DND-41 (cell line): Measurements from ENCODE around the gene ARHGEF16.

Experiments used
- CTCF ChIP-seq: IDR thresholded peaks from 2 replicates; pipeline ENCODE4 v1.5.1; 2012; ENCODE audit warnings: borderline replicate concordance, low read length, moderate library complexity, mild to moderate bottlenecking; ENCODE audit not compliant: poor library complexity, severe bottlenecking; ENCODE audit errors: extremely low read depth
- EZH2 ChIP-seq: IDR thresholded peaks from 3 replicates; pipeline ENCODE4 v1.6.1; 2012; ENCODE audit warnings: borderline replicate concordance, low read depth, mild to moderate bottlenecking, moderate library complexity, low read length, inconsistent platforms; ENCODE audit not compliant: severe bottlenecking

GRCh38 chr1:3460672-3461131 lies 6.2 kb downstream of the ARHGEF16 start:
- TF ChIP-seq CTCF (no peak), EZH2 (no peak)
